SU-DHL-6 (cell line): Measurements from ENCODE around the gene GMPPA.
A peak's percentile ranks its signal among the peaks of the same experiment; 100 is the strongest.

Experiments used
- H2AFZ ChIP-seq: fragments of 200-600 bp; sonication (generic); 2 replicates; pipeline ENCODE4 v1.6.1; 2014; ENCODE audit warnings: low read depth, mild to moderate bottlenecking, moderate library complexity, mixed read lengths, antibody characterized with exemption, low read length; ENCODE audit not compliant: severe bottlenecking
- H3F3A ChIP-seq: fragments of 200-600 bp; shearing (Covaris generic); 2 replicates; pipeline ENCODE4 v1.6.0; 2016; ENCODE audit warnings: antibody characterized with exemption, mild to moderate bottlenecking; ENCODE audit not compliant: insufficient read depth
- H3K27ac ChIP-seq: fragments of 200-600 bp; sonication (generic); 2 replicates; pipeline ENCODE4 v1.5.1; 2016; ENCODE audit warnings: low read depth, mild to moderate bottlenecking, low read length, moderate library complexity, mixed read lengths
- H3K27me3 ChIP-seq: fragments of 200-600 bp; sonication (generic), shearing (Covaris generic); 2 replicates; pipeline ENCODE4 v1.6.0; 2014; ENCODE audit warnings: mild to moderate bottlenecking, low read length
- H3K36me3 ChIP-seq: fragments of 200-600 bp; sonication (generic); 2 replicates; pipeline ENCODE4 v1.6.1; 2014; ENCODE audit warnings: mild to moderate bottlenecking, low read length, mixed read lengths
- H3K4me2 ChIP-seq: fragments of 300-600, 200-600 bp; shearing (Covaris generic), sonication (generic); 2 replicates; pipeline ENCODE4 v1.6.0; 2014; ENCODE audit warnings: low read length, low read depth, mild to moderate bottlenecking; ENCODE audit not compliant: poor library complexity, severe bottlenecking
- H3K4me3 ChIP-seq: fragments of 200-600 bp; sonication (generic); 2 replicates; pipeline ENCODE4 v1.5.1; 2014; ENCODE audit warnings: antibody characterized with exemption, low read length, mild to moderate bottlenecking, mixed read lengths; ENCODE audit not compliant: insufficient read depth, poor library complexity, severe bottlenecking
- H3K79me2 ChIP-seq: fragments of 200-600 bp; sonication (generic); 2 replicates; pipeline ENCODE4 v1.6.1; 2014; ENCODE audit warnings: mild to moderate bottlenecking, low read length, moderate library complexity; ENCODE audit not compliant: insufficient read depth
- H3K9ac ChIP-seq: fragments of 200-600 bp; sonication (generic); 2 replicates; pipeline ENCODE4 v1.7.0; 2014; ENCODE audit warnings: mild to moderate bottlenecking, low read length
- H3K9me2 ChIP-seq: fragments of 200-600 bp; sonication (generic); replicated peaks from 2 replicates; pipeline ENCODE4 v1.6.1; 2014; ENCODE audit warnings: low read length; ENCODE audit not compliant: insufficient read depth
- H3K9me3 ChIP-seq: fragments of 200-600 bp; sonication (generic); 2 replicates; pipeline ENCODE4 v1.6.1; 2014; ENCODE audit warnings: low read length, mixed read lengths; ENCODE audit not compliant: insufficient read depth
- H4K20me1 ChIP-seq: fragments of 200-600 bp; sonication (generic); 2 replicates; pipeline ENCODE4 v1.6.1; 2014; ENCODE audit warnings: low read depth, mild to moderate bottlenecking, antibody characterized with exemption, low read length, moderate library complexity, mixed read lengths
- CTCF ChIP-seq: fragments of 200-600 bp; sonication (generic); IDR thresholded peaks from one replicate; pipeline ENCODE4 v1.5.1; 2017; ENCODE audit warnings: antibody characterized with exemption, mild to moderate bottlenecking, low read length, moderate library complexity; ENCODE audit not compliant: insufficient read depth, poor library complexity, severe bottlenecking
- EZH2phosphoT487 ChIP-seq: fragments of 200-600 bp; sonication (generic), shearing (Covaris generic); conservative IDR thresholded peaks from 2 replicates; pipeline ENCODE4 v1.6.1; 2018; ENCODE audit warnings: mild to moderate bottlenecking, antibody characterized with exemption, low read length, moderate library complexity, mixed read lengths

Gene GMPPA

GRCh38 chr2:219457784-219458369 is 40.8 kb upstream of the GMPPA start:
- Histone ChIP-seq H3K79me2 (no peaks in the 10 kb centered on the region), H3K9me3 (no peaks in the 10 kb centered on the region), H3K27me3 (no peaks in the 10 kb centered on the region), H3K4me2 (no peak overlapping the region), H3K27ac (no peak overlapping the region), H3K4me3 (no peak overlapping the region), H3K36me3 (no peaks in the 10 kb centered on the region), H4K20me1 (no peaks in the 10 kb centered on the region), H2AFZ (no peak overlapping the region), H3F3A (no peaks in the 10 kb centered on the region), H3K9ac (no peak overlapping the region), H3K9me2 (no peaks in the 10 kb centered on the region)
- TF ChIP-seq CTCF: no peak
- TF ChIP-seq EZH2phosphoT487: no peak

DNA sequence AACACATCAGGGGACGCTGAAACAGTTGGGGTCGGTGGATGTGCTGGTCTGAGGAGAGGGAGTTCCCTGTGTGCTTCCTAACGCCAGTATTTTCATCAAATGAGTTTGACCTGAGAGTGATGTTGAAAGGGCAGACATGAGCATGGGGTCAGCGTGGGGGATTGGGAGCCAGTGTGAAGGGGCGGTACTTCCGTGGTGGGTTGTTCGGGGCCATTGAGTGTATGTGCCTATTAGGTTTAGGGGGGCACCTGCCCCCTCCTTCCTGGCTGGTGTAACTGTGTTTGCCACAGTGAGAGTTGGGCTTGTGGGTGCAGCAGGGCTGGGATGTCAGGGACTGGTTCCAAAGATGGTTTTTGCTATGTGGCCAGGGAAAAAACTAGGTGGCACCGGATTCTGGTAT is 39.7 kb upstream of the GMPPA start:
- Histone ChIP-seq H3K27ac (no peak overlapping the region), H4K20me1 (no peaks in the 10 kb centered on the region)

DNA sequence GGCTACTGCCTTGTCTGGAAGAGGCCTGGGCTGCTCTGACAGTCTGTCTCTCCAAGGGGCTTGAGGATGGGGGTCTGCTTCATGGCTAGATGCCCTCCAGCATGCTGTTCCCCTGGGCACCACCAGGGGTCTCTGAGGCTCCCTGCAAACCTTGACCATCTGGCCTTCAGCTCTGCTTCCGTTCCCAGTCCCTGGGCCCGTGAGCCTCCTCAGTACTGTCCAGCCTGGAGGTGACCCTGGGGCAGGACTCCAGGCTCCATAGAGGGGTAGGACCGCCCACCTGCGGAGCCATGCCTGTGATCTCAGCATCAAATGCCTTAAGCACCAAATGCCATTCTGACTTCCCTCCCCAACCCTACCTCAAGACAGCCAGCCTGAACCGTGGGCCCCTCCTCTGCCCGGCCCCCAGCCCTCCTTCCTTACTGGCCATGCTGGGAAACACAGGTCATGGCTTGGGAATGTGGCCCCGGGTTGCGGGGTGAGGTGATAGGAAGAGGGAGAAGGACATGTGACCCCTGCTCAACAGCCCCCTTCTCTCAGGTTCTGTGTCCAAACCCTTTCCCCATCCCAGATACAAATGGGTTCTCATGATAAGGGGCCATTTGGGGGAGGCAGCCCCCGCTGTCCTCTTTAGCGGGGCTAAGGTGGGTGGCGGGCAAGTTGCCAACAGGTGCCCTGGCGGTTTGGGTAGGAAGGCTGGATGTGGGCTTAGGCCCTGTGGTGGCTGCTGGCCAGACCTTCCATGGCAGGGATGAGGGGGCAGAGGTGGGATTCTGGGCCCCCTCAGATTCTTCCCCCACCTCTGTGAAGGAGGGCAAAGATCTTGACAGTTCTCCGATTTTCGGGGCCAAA is 39.0 kb upstream of the GMPPA start:
- Histone ChIP-seq H3K4me3 (no peak overlapping the region), H3K27me3 (no peaks in the 10 kb centered on the region), H3K27ac (no peak overlapping the region), H2AFZ (no peak overlapping the region), H3F3A (no peaks in the 10 kb centered on the region), H3K36me3 (no peaks in the 10 kb centered on the region), H4K20me1 (no peaks in the 10 kb centered on the region), H3K4me2 (no peak overlapping the region), H3K9me2 (no peaks in the 10 kb centered on the region), H3K79me2 (no peaks in the 10 kb centered on the region), H3K9me3 (no peaks in the 10 kb centered on the region), H3K9ac (no peak overlapping the region)
- TF ChIP-seq CTCF (peak; percentile 69), EZH2phosphoT487 (no peak)

More for the DNA sequence above, 39.7 kb upstream of the GMPPA start:
- H3K79me2 ChIP-seq: no peaks in the 10 kb centered on the region
- no peak overlapping the region for H2AFZ ChIP-seq
- no peak overlapping the region for H3K9ac ChIP-seq
- no peaks in the 10 kb centered on the region for H3K9me3 ChIP-seq
- no peaks in the 10 kb centered on the region for H3K36me3 ChIP-seq
- H3K9me2 ChIP-seq: no peaks in the 10 kb centered on the region
- TF ChIP-seq CTCF: no peak
- no peak for TF ChIP-seq EZH2phosphoT487
- H3K4me2 ChIP-seq: no peak overlapping the region
- H3K27me3 ChIP-seq: no peaks in the 10 kb centered on the region
- no peak overlapping the region for H3K4me3 ChIP-seq
- H3F3A ChIP-seq: no peaks in the 10 kb centered on the region
